Esophagus squamous epithelium (tissue), 4 donors: Measurements from ENCODE around the gene SORL1.

Source experiments
- POLR2A ChIP-seq, 4 donors: fragments of 450-650 bp; IDR thresholded peaks; one replicate each; pipeline ENCODE4 v1.6.1; 2017; ENCODE audit warnings: antibody characterized with exemption in 4 of 4, mild to moderate bottlenecking in 4 of 4, moderate library complexity in 3 of 4
- TF ChIP-seq, protein P1 (sequence below), 6 experiments: fragments of 450-650 bp in 4 of 6; fragments of 200-600 bp in 2 of 6; sonication (generic) in 2 of 6; IDR thresholded peaks; one replicate each; pipeline ENCODE4 v1.5.1; 2016 to 2019; ENCODE audit warnings: antibody characterized with exemption in 6 of 6, mild to moderate bottlenecking in 4 of 6, moderate library complexity in 4 of 6

DNA sequence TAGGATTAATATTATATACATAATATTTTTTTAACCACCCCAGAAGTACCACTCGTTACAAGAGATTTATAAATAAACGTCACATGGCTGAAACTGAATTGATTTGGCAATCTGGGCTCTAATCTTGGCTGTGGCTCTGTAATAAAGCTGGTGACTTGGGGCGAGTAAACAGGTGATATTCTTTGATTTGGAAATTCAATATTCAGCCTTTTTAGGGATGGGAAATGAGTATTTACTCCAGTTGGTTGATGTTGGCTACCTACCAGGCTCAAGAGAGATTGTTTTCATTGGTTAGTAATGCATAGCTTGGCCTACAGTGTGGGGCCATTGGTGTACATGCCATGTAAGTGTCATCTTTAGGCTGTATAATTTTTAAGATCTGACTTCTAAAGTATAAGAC is 118.3 kb downstream of the SORL1 start:
- TF ChIP-seq, protein P1, sequence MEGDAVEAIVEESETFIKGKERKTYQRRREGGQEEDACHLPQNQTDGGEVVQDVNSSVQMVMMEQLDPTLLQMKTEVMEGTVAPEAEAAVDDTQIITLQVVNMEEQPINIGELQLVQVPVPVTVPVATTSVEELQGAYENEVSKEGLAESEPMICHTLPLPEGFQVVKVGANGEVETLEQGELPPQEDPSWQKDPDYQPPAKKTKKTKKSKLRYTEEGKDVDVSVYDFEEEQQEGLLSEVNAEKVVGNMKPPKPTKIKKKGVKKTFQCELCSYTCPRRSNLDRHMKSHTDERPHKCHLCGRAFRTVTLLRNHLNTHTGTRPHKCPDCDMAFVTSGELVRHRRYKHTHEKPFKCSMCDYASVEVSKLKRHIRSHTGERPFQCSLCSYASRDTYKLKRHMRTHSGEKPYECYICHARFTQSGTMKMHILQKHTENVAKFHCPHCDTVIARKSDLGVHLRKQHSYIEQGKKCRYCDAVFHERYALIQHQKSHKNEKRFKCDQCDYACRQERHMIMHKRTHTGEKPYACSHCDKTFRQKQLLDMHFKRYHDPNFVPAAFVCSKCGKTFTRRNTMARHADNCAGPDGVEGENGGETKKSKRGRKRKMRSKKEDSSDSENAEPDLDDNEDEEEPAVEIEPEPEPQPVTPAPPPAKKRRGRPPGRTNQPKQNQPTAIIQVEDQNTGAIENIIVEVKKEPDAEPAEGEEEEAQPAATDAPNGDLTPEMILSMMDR (IDR thresholded peaks at IDR 0.05): no peak
- TF ChIP-seq POLR2A (IDR thresholded peaks at IDR 0.05): no peak
